ENCODE measurements around the gene B3GNT3. TPM values are rescaled to one million over a fixed set of nuclear protein-coding genes. Genes with fewer than 3 reads are reported as not detected.

Gene B3GNT3
- total and polyA plus RNA-seq, 2 of the 8 experiments (the other 6 are each of a cell fraction or from before 2014, with no cell fraction given) = 1.5 TPM

DNA sequence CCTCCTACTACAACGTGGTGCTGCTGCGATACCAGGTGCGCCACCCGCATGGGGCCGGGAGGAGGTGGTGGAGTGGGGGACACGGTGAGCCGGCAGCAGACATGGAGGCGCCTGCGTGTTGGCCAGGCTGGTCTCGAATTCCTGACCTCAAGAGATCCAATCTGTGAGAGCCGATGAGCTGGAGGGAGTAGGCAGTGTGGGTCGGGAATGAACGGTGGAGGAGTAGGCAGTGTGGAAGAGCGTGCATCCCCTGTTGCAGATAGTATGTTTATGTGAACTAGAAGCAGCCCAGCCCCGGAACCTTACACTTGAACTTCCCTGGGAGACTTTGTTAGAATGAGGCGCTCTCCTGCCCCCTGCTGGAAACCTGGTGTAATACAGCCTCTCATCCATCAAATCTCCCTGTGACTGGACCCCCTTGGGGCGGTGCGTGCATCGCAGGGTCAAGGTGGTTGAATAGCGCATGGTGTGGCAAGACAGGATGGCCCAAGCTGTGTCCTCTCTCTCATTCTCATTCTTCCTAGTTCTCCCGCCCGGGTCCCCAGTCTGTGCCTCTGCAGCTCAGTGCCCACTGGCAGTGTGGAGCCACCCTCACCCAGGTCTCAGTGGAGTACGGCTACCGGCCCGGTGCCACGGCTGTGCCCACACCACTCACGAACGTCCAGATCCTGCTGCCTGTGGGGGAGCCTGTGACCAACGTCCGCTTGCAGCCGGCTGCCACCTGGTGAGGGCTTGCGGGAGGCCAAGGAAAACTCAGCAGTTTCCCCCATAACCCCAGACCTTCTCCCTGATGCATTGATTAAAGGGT lies 10.5 kb upstream of the B3GNT3 start (continued):
- TF ChIP-seq, protein P1, sequence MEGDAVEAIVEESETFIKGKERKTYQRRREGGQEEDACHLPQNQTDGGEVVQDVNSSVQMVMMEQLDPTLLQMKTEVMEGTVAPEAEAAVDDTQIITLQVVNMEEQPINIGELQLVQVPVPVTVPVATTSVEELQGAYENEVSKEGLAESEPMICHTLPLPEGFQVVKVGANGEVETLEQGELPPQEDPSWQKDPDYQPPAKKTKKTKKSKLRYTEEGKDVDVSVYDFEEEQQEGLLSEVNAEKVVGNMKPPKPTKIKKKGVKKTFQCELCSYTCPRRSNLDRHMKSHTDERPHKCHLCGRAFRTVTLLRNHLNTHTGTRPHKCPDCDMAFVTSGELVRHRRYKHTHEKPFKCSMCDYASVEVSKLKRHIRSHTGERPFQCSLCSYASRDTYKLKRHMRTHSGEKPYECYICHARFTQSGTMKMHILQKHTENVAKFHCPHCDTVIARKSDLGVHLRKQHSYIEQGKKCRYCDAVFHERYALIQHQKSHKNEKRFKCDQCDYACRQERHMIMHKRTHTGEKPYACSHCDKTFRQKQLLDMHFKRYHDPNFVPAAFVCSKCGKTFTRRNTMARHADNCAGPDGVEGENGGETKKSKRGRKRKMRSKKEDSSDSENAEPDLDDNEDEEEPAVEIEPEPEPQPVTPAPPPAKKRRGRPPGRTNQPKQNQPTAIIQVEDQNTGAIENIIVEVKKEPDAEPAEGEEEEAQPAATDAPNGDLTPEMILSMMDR (IDR thresholded peaks at IDR 0.05; ENCODE audit: control extremely low read depth in 1 of 3, insufficient read depth in 1 of 3, low read depth in 1 of 3, low read length in 3 of 3) = peak; percentile 66 to 89 (median 87)
- no peak for TF ChIP-seq CHD2 (IDR thresholded peaks at IDR 0.05; ENCODE audit: low read length)
- TF ChIP-seq KDM1A (IDR thresholded peaks at IDR 0.05; ENCODE audit: borderline replicate concordance, low read length) = 0 out of 2 replicates have a peak, but pooled peaks have one; percentile 11
- TF ChIP-seq POLR2A (IDR thresholded peaks at IDR 0.05; ENCODE audit: control extremely low read depth in 1 of 2, low read depth in 2 of 2, low read length in 2 of 2) = no peak
- TF ChIP-seq RBBP5 (IDR thresholded peaks at IDR 0.05; ENCODE audit: borderline replicate concordance, low read depth, low read length) = no peak
